Urinary bladder (tissue), 4 donors: ENCODE measurements around the gene ALAS1. TPM values are rescaled to one million over a fixed set of nuclear protein-coding genes. Genes with fewer than 3 reads are reported as not detected.

Experiments
- DNase-seq: peaks from one replicate; pipeline ENCODE4 v3.0.0-alpha.2; 2015; ENCODE audit errors: extremely low spot score
- H3K27ac ChIP-seq: one replicate; pipeline ENCODE4 v1.5.1; 2013; ENCODE audit warnings: low read depth, mild to moderate bottlenecking, moderate library complexity
- H3K36me3 ChIP-seq: one replicate; pipeline ENCODE4 v1.6.1; 2013; ENCODE audit warnings: mild to moderate bottlenecking, moderate library complexity; ENCODE audit not compliant: insufficient read depth
- H3K4me1 ChIP-seq: one replicate; pipeline ENCODE4 v1.6.1; 2013; ENCODE audit warnings: mild to moderate bottlenecking, moderate library complexity; ENCODE audit not compliant: insufficient read depth
- H3K4me3 ChIP-seq: one replicate; pipeline ENCODE4 v1.5.1; 2013; ENCODE audit warnings: low read depth, low read length
- WGBS: extraction: QIAGEN DNeasy Blood & Tissue Kit; methylation state at CpG from one replicate; pipeline ENCODE4 v1.1.7; 2013; 5-methylcytosine and 5-hydroxymethylcytosine counted together
- polyA plus RNA-seq: library from polyadenylated mRNA; stranded (reverse); fragments of 200-250 nt; gene quantifications from one replicate; pipeline ENCODE4 v1.2.3, GENCODE V29; 2013
- total RNA-seq: library from RNA; depleted of rRNA; stranded (reverse); fragments of >200 nt; gene quantifications from one replicate; pipeline ENCODE4 v1.2.3, GENCODE V29; 2014
- donor health status: healthy with polysubstance abuse.
- donor health status: healthy.

Gene ALAS1
- total and polyA plus RNA-seq, 2 donors = 24.1 to 56.7 TPM

DNA sequence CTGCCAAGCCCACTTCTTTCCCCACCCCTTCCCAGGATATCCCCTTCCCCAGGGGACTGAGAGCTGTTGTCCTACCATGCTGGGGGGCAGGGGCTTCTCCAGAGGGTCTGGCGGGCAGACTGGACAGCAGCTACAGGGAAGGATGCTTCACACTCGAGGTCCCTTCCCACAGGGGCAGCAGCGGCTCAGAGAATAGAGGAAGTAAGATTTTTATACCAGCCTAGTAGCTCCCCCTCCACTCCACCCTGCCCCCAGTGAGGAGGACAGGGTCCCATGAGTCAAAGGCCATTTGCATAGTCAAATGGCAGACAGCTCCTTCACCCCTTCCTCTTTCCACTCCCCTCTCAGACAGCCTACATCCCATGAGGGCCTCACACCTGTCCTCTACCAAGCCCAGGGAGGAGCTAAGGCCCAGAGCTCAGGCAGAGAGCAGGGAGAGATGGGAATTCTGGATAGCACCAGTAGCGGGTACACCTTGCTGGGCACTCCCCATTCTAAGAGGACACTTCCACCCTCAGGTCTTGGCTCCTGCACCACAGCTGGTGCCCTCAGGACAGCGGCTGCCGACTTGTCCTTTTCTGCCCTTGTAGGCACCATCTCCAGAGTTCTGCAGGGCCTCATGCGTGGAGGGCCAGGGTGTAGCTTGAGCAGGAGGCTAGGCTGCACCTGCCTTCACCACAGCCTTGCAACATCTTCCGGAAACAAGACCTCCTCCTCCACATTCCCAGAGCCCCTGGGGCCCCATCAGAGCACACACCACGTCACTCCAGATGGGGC lies 27.7 kb downstream of the ALAS1 start, which contains the start of gene TLR9:
Gene TLR9, minus strand, starts transcription at position 194 of the 777 bp plus-strand sequence. Its CDS starts 116 bp downstream, at position 78.
- 73% methylated on average over 9 of the region's 9 CpGs for WGBS
- Histone ChIP-seq H3K36me3 (peaks cover 5% of the 10 kb centered on the region), H3K4me3 (no peak within 1 kb of the TSS), H3K27ac (no peak within 1 kb of the TSS), H3K4me1 (no peaks in the 10 kb centered on the region)
- no peak for DNase-seq

DNA sequence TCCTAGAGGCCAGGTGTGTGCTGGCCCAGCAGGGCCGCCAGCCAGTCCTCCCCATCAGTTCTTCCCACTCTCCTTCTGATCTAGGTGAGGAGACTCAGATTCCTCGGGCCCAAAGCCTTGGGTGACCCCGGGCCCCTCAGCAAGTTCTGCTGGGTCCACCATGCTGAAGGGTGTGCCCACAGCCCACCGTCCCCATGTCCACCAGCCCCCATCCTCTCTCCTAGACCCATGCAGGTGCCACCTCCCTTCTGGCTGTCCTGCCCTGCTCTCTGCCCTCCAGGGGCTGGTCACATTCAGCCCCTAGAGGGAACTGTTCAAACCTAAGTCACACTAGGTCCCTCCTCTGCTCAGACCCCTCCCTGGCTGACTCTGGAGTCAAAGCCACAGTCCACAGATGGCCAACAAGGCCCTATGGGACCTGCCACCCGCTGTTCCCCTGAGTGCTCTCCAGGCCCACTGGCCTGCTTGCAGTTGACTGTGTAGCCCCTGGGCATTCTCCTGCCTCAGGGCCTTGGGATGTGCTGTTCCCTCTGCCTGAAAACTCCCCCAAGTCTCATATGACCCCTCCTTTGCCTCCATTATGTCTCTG lies 28.4 kb downstream of the ALAS1 start:
- no peaks in the 10 kb centered on the region for H3K4me1 ChIP-seq
- 82% methylated on average over 5 of the region's 5 CpGs for WGBS
- no peak for DNase-seq
- H3K36me3 ChIP-seq = peaks cover 5% of the 10 kb centered on the region
- no peak overlapping the region for H3K4me3 ChIP-seq
- H3K27ac ChIP-seq = no peak overlapping the region

DNA sequence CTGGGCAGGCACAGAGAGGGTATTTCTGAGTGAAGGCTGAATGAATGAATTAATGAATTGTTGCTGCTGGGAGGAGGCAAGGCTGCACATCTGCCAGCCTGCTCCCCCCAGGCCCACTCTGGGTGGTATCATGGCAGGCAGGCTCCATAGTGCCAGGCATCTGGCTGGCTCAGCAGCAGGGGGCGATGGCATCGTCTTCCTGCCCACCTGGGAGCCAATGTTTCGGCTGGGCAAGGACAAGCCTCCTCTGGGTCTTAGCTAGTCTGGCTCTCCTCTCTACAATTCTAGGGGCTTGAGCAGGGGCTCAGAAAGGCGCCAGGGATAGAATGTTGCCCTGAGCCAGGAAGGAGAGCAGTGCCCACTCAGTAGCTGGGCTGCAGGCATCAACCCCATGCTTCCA lies 29.2 kb downstream of the ALAS1 start:
- DNase-seq = no peak
- 89% methylated on average over 4 of the region's 4 CpGs for WGBS
- H3K27ac ChIP-seq = no peak overlapping the region
- peaks cover 5% of the 10 kb centered on the region for H3K36me3 ChIP-seq
- H3K4me3 ChIP-seq = no peak overlapping the region
- no peaks in the 10 kb centered on the region for H3K4me1 ChIP-seq

DNA sequence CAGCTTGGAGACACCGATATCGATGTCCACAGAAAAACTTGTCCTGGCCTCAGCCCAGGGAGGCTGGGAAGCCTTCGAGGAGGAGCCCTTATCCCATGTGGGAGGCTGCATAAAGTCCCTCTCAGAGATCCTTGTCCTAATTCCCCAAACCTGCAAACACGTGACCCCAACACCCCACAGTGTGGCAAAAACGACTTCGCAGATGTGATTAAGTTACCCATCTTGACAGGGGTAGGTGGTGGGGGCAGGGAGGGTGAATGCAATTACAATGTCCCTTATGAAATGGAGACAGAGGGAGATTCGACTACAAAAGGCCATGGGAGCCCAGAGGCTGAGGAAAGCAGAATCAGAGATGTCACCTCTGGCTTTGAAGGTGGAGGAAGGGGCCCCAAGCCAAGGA lies 29.8 kb downstream of the ALAS1 start:
- Histone ChIP-seq H3K27ac (no peak overlapping the region), H3K36me3 (peaks cover 5% of the 10 kb centered on the region), H3K4me1 (no peaks in the 10 kb centered on the region), H3K4me3 (no peak overlapping the region)
- DNase-seq = no peak
- 79% methylated on average over 7 of the region's 7 CpGs for WGBS

DNA sequence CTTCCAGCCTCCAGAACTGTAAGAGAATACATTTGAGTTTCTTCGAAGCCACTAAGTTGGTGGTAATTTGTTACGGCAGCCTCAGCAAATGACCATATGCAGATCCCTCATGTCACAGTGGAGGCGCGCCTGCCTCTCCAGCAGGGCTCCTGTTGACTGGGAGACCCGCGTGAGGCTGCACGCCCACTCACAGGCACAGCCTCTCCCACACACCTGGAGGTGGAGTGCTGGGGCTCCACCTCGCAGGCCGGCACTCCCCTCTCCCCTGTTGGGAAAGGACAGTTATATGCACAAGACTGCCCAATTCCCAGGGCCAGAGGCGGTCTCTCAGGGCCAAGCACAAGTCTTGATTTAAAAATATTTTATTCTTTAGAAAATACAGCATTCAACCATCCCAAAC lies 30.3 kb downstream of the ALAS1 start:
- Histone ChIP-seq H3K27ac (no peak overlapping the region), H3K4me3 (no peak overlapping the region), H3K4me1 (no peaks in the 10 kb centered on the region), H3K36me3 (peaks cover 5% of the 10 kb centered on the region)
- WGBS = 87% methylated on average over 10 of the region's 10 CpGs
- DNase-seq = no peak

DNA sequence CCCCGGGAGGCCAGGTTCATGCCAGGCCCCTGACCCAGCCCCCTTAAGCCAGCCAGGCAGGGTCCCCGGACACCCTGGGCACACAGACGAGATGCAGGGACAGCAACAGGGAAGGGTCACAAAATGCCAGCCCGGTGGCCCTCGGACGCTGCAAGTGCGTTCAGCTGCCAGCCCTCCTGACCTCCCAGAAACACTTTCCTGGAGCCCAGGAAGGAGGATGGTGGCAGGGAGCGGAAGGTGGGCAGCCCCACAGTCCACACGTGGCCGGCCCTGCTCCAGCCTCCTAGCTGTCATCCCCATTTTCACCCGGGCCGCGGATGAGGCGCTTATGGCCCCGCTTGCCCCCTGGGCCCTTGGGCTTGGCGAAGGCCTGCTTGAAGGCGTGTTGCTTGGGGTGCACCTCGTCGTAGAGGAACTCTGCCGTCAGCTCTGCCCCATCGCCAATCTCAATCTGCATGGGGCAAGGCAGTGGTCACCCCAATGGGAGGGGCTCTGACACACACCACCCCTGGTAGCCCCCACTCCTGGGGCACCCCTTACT lies 30.9 kb downstream of the ALAS1 start:
- Histone ChIP-seq H3K36me3 (peaks cover 5% of the 10 kb centered on the region), H3K4me3 (no peak overlapping the region), H3K4me1 (no peaks in the 10 kb centered on the region), H3K27ac (no peak overlapping the region)
- WGBS = 89% methylated on average over 21 of the region's 21 CpGs
- no peak for DNase-seq

DNA sequence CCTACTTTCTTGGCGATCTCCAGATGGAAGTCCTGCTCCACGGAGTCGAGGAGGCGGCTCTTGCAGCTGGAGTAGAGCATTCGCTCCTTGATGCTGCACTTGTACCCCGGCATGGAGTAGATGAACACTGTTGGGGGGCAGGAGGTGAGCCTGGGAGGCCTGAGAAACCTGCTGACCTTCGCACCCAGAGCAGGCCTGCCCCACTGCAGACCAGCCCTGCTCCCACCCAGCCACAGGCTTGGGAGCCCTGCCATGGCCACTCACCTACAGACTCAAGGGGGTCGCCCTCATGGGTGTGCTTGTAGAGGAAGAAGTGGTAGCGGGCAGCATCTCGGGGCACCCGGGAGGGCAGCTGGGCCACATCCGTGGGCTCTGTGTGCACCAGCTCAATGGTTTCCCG lies 31.7 kb downstream of the ALAS1 start:
- DNase-seq = no peak
- Histone ChIP-seq H3K36me3 (peaks cover 5% of the 10 kb centered on the region), H3K4me1 (no peaks in the 10 kb centered on the region), H3K27ac (no peak overlapping the region), H3K4me3 (no peak overlapping the region)
- 91% methylated on average over 13 of the region's 13 CpGs for WGBS

DNA sequence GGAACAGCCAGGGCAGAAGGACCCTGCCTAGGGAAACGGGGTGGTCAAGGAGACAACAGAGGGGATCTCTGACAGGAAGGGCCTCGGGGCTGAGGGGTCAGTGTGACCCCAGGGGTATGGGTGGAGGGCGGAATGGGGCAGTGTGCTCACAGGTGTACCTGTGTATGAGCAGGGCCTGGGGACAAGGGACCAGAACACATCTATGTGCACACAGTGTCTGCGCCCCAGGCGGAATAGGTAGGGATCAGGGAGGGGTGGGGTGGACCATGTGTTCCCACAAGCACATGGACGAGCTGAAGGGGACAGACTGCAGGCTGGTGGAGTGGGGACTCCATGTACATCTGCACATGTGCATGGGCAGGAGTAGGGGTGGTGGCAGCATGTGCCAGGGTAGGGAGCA lies 32.5 kb downstream of the ALAS1 start:
- Histone ChIP-seq H3K27ac (no peak overlapping the region), H3K4me1 (no peaks in the 10 kb centered on the region), H3K4me3 (no peak overlapping the region), H3K36me3 (peaks cover 5% of the 10 kb centered on the region)
- DNase-seq = no peak
- 94% methylated on average over 6 of the region's 6 CpGs for WGBS

DNA sequence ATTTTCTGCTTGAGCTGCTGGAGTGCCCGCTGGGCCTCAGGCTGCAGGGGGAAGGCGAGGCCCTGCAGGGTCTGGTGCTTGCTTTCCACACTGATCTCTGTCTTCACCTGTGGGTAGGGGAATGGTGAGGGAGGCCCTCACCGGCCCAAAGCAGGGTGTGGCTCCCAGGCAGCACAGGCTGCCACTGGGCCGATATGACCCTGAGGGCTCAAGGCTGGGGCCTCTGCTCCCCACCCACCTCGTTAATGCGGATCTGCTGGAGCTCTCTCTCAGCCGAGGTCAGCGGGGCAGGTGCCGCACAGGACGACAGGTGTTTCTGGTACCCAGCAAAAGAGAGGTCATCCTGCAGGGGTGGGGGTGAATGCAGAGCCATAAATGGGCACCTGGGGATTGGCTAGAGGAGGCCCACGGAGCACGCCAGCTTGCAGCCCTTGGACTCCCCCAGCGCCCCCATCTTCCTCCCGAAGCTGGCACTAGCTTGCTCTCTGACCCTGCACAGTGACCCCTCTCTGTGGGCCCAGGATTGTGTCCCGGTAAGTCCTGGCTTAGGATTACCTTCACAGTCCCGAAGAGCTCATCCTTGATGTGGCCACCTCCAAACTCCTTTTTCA lies 33.0 kb downstream of the ALAS1 start:
- H3K27ac ChIP-seq = no peak overlapping the region
- H3K4me1 ChIP-seq = no peaks in the 10 kb centered on the region
- no peak overlapping the region for H3K4me3 ChIP-seq
- H3K36me3 ChIP-seq = peaks cover 5% of the 10 kb centered on the region
- 89% methylated on average over 16 of the region's 16 CpGs for WGBS
- DNase-seq = no peak

DNA sequence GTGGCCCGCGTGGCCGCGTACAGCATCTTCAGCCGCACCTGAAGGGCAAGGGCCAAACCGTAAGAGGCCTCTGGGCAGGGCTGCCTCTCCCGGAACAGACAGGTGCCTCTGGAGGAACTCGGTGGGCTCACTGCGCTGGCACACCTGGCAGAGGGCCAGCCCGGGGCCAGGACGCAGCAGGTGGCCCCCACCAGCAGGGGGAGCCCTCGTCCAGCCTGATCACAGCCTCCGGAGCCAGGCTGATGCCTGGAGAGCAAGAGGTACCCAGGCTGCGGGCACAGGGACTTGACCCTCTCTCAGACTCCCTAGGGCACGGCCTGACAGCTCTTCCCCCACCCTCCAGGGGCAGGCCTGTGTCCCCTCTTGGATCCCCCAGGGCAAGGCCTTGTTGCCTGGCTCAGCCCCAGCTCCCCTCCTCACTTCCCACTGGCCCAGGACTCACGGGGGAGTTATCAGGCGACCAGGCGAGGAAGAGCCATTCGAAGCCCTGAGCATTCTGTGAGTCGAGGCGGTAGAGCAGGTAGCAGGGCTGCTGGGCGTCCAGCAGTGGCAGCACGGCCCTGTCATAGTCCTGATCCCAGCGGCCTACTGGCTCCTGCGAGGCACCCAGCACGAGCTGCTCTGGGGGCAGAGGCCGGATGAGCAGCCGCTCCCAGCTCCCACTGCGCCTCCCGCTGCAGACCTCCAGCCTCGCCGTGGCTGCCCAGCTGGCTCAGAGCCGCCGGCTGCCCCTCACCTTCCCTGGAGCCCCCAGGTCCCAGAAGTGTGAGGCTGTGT lies 33.7 kb downstream of the ALAS1 start:
- Histone ChIP-seq H3K36me3 (peaks cover 5% of the 10 kb centered on the region), H3K4me3 (no peak overlapping the region), H3K27ac (no peak overlapping the region), H3K4me1 (no peaks in the 10 kb centered on the region)
- 72% methylated on average over 34 of the region's 34 CpGs for WGBS
- DNase-seq = no peak

DNA sequence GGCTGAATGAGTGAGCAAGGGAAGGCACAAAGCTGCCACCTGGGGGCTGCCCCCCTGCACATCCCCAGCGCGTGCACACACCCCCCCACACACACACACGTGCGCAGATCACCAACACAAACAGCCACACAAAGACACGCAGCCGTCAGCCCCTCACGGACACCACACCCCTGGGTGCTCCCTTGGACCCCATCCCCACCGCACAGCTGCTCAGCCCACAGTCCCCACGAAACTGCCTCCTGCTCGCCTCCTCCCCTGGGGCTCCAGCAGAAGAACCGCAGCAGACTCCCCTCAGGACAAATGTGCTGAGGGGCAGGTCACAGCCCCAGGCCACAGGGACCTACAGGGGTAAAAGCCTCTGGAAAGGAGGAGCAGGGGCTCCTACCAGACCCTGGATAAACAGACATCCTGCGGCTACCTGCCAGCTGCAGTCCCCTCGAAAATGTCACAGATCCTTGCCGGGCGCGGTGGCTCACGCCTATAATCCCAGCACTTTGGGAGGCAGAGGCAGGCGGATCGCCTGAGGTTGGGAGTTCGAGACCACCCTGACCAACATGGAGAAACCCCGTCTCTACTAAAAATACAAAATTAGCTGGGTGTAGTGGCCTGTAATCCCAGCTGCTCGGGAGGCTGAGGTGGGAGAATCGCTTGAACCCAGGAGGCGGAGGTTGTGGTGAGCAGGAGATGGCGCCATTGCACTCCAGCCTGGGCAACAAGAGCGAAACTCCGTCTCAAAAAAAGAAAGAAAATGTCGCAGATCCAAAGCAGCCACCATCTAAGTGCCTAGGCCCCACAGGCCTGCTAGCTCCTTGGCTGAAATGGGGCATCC lies 34.5 kb downstream of the ALAS1 start:
- H3K4me3 ChIP-seq = no peak overlapping the region

DNA sequence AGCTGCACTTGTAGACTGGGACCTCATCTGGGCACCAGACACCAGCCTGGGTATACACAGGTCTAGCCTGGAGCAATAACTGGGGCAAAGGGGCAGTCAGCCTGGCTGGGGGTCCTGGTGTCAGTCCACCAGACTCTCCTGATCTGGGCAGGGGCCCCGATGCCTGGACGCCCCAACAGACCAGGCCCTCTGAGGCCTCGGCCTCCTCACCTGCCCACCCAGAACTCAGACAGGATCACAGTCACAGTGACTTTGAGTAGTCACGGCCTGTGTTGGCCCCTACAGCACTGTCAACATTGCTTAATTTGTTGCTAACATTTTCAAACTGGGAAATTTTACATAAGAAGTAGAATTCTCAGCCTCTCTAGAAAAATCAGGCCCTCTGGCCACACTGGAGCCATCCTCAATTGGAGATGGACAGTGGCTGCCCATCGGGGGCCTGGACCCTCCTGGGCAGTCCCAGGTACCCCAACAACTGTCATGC lies 35.2 kb downstream of the ALAS1 start:
- no peak overlapping the region for H3K27ac ChIP-seq
- H3K4me1 ChIP-seq = no peaks in the 10 kb centered on the region
- WGBS = 95% methylated on average over 5 of the region's 5 CpGs
- DNase-seq = no peak
- peaks cover 5% of the 10 kb centered on the region for H3K36me3 ChIP-seq
- no peak overlapping the region for H3K4me3 ChIP-seq

More for the DNA sequence above, 34.5 kb downstream of the ALAS1 start:
- 86% methylated on average over 28 of the region's 28 CpGs for WGBS
- no peaks in the 10 kb centered on the region for H3K4me1 ChIP-seq
- no peak for DNase-seq
- H3K36me3 ChIP-seq = peaks cover 5% of the 10 kb centered on the region
- no peak overlapping the region for H3K27ac ChIP-seq
